Cardiac muscle cell (in vitro differentiated cells and primary cell): ENCODE results near the gene PQBP1. TPM values are rescaled to one million over a fixed set of nuclear protein-coding genes. Genes with fewer than 3 reads are reported as not detected.
A peak's percentile ranks its signal among the peaks of the same experiment; 100 is the strongest.

Experiments
- DNase-seq, 2 donors: peaks; one replicate each; pipeline versions ENCODE4 v3.0.0 to v3.0.0-alpha.2; 2010 to 2017; ENCODE audit warnings: low read depth in 1 of 2, low spot score in 1 of 2
- H3K27ac ChIP-seq: fragments of 200-600 bp; sonication (generic); 2 replicates; pipeline ENCODE4 v1.5.1; 2016
- H3K27me3 ChIP-seq: fragments of 200-600 bp; sonication (generic); 2 replicates; pipeline ENCODE4 v1.6.0; 2016; ENCODE audit warnings: control low read depth
- H3K36me3 ChIP-seq: fragments of 200-600 bp; sonication (generic); 2 replicates; pipeline ENCODE4 v1.5.1; 2016; ENCODE audit warnings: control low read depth
- H3K4me1 ChIP-seq: fragments of 200-600 bp; sonication (generic); 2 replicates; pipeline ENCODE4 v1.8.1; 2017; ENCODE audit warnings: low read depth, mild to moderate bottlenecking, mixed run types
- H3K4me3 ChIP-seq: fragments of 200-600 bp; sonication (generic); 2 replicates; pipeline ENCODE4 v1.5.1; 2016; ENCODE audit warnings: mild to moderate bottlenecking
- H3K9me3 ChIP-seq: fragments of 200-600 bp; sonication (generic); 2 replicates; pipeline ENCODE4 v1.5.1; 2017; ENCODE audit warnings: low read depth, mild to moderate bottlenecking, control low read depth
- CTCF ChIP-seq: IDR thresholded peaks from 2 replicates; pipeline ENCODE4 v1.5.1; 2012; ENCODE audit warnings: low read depth, mild to moderate bottlenecking, low read length
- polyA plus RNA-seq: library from polyadenylated mRNA; unstranded; fragments of >200 nt; fragmentation: Nextera tagmentation; extraction: Ambion mirVana; gene quantifications from 2 replicates; pipeline ENCODE4 v1.2.1, GENCODE V29; 2016
- total RNA-seq: library from RNA; depleted of rRNA; stranded (reverse); fragments of >200 nt; gene quantifications from 2 replicates; pipeline ENCODE4 v1.2.3, GENCODE V29; 2016

The PQBP1 gene
- total and polyA plus RNA-seq, 2 experiments from 2014 or later: 74.8 to 114 TPM

GRCh38 chrX:48897157-48897624 is 539 bp upstream of the PQBP1 start:
- Histone ChIP-seq H3K36me3 (peaks cover 3% of the 10 kb centered on the region), H3K4me3 (peak overlapping the region; percentile 51), H3K27ac (peak overlapping the region; percentile 92), H3K9me3 (no peaks in the 10 kb centered on the region), H3K27me3 (no peaks in the 10 kb centered on the region), H3K4me1 (no peaks in the 10 kb centered on the region)
- TF ChIP-seq CTCF: no peak
- peak; percentile 76 to 88 for DNase-seq

- no peak for DNase-seq
- H3K9me3 ChIP-seq: no peaks in the 10 kb centered on the region
- H3K27ac ChIP-seq: peak overlapping the region; percentile 17
- peaks cover 3% of the 10 kb centered on the region for H3K36me3 ChIP-seq
- H3K4me3 ChIP-seq: no peak overlapping the region
- no peaks in the 10 kb centered on the region for H3K27me3 ChIP-seq
- TF ChIP-seq CTCF: no peak
- H3K4me1 ChIP-seq: no peaks in the 10 kb centered on the region
These were observed 1.3 kb downstream of the PQBP1 start for GRCh38 chrX:48899078-48899410.

GRCh38 chrX:48901069-48901468 is 3.3 kb downstream of the PQBP1 start:
- no peak for DNase-seq
- no peaks in the 10 kb centered on the region for H3K27me3 ChIP-seq
- H3K36me3 ChIP-seq: peaks cover 3% of the 10 kb centered on the region
- no peak overlapping the region for H3K4me3 ChIP-seq
- H3K9me3 ChIP-seq: no peaks in the 10 kb centered on the region
- no peak for TF ChIP-seq CTCF
- H3K27ac ChIP-seq: no peak overlapping the region
- no peaks in the 10 kb centered on the region for H3K4me1 ChIP-seq

- no peak for DNase-seq
- no peak for TF ChIP-seq CTCF
- peaks cover 3% of the 10 kb centered on the region for H3K36me3 ChIP-seq
These were observed 4.4 kb downstream of the PQBP1 start for GRCh38 chrX:48902135-48902534.

GRCh38 chrX:48902776-48903175 is 5.0 kb downstream of the PQBP1 start:
- H3K9me3 ChIP-seq: no peaks in the 10 kb centered on the region
- DNase-seq: no peak
- no peak overlapping the region for H3K4me3 ChIP-seq
- no peak overlapping the region for H3K27ac ChIP-seq
- no peaks in the 10 kb centered on the region for H3K4me1 ChIP-seq
- no peak for TF ChIP-seq CTCF
- H3K27me3 ChIP-seq: no peaks in the 10 kb centered on the region
- H3K36me3 ChIP-seq: peaks cover 3% of the 10 kb centered on the region

More at GRCh38 chrX:48902135-48902534, 4.4 kb downstream of the PQBP1 start:
- Histone ChIP-seq H3K4me3 (no peak overlapping the region), H3K27ac (no peak overlapping the region), H3K4me1 (no peaks in the 10 kb centered on the region), H3K27me3 (no peaks in the 10 kb centered on the region), H3K9me3 (no peaks in the 10 kb centered on the region)

- no peaks in the 10 kb centered on the region for H3K4me1 ChIP-seq
- H3K27ac ChIP-seq: no peak overlapping the region
- TF ChIP-seq CTCF: no peak
- no peaks in the 10 kb centered on the region for H3K27me3 ChIP-seq
- no peak overlapping the region for H3K4me3 ChIP-seq
- no peak for DNase-seq
- peaks cover 3% of the 10 kb centered on the region for H3K36me3 ChIP-seq
- no peaks in the 10 kb centered on the region for H3K9me3 ChIP-seq
These were observed 5.6 kb downstream of the PQBP1 start for GRCh38 chrX:48903290-48903689.
